ENCODE results near the gene MLLT10. TPM values are rescaled to one million over a fixed set of nuclear protein-coding genes. Genes with fewer than 3 reads are reported as not detected.

The MLLT10 gene
- total and polyA plus RNA-seq, 12 donors, result 15.8 to 49.1 (median 29.8) TPM

DNA sequence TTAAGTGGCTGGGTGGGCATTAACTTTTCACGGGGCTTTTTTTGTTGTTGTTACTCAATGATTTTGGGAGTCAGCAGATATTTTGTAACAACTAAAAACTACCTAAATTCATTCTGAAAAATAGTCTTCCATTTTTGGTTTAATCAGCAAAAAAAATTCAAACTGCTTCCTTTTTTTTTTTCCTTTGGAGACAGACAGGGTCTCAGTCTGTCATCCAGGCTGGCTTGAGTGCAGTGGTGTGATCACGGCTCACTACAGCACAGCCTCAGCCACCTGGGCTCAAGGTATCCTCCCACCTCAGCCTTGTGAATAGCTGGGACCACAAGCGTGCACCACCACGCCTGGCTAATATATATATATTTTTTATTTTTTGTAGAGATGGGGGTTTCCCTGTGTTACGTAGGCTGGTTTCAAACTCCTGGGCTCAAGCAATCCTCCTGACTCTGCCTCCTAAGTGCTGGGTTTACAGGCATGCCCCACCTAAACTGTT lies 45.0 kb upstream of the MLLT10 start:
- no peak overlapping the region for H3K27ac ChIP-seq
- H3K27me3 ChIP-seq, result no peaks in the 10 kb centered on the region
- H3K36me3 ChIP-seq (replicated peaks in 1 of 2), result no peaks in the 10 kb centered on the region
- WGBS, 4 donors, result 77 to 85% (median 81%) methylated on average over 5 of the region's 5 CpGs
- DNase-seq, result no peak
- TF ChIP-seq, protein P1, sequence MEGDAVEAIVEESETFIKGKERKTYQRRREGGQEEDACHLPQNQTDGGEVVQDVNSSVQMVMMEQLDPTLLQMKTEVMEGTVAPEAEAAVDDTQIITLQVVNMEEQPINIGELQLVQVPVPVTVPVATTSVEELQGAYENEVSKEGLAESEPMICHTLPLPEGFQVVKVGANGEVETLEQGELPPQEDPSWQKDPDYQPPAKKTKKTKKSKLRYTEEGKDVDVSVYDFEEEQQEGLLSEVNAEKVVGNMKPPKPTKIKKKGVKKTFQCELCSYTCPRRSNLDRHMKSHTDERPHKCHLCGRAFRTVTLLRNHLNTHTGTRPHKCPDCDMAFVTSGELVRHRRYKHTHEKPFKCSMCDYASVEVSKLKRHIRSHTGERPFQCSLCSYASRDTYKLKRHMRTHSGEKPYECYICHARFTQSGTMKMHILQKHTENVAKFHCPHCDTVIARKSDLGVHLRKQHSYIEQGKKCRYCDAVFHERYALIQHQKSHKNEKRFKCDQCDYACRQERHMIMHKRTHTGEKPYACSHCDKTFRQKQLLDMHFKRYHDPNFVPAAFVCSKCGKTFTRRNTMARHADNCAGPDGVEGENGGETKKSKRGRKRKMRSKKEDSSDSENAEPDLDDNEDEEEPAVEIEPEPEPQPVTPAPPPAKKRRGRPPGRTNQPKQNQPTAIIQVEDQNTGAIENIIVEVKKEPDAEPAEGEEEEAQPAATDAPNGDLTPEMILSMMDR (IDR thresholded peaks at IDR 0.05), result no peak
- no peak for TF ChIP-seq POLR2A (IDR thresholded peaks at IDR 0.05)
- no peak overlapping the region for H3K4me3 ChIP-seq
- intact Hi-C loops (cut with DNase I), result no loop called here
- H3K4me1 ChIP-seq (replicated peaks in 1 of 2), result no peaks in the 10 kb centered on the region
- H3K9me3 ChIP-seq (replicated peaks in 1 of 3), result no peaks in the 10 kb centered on the region

DNA sequence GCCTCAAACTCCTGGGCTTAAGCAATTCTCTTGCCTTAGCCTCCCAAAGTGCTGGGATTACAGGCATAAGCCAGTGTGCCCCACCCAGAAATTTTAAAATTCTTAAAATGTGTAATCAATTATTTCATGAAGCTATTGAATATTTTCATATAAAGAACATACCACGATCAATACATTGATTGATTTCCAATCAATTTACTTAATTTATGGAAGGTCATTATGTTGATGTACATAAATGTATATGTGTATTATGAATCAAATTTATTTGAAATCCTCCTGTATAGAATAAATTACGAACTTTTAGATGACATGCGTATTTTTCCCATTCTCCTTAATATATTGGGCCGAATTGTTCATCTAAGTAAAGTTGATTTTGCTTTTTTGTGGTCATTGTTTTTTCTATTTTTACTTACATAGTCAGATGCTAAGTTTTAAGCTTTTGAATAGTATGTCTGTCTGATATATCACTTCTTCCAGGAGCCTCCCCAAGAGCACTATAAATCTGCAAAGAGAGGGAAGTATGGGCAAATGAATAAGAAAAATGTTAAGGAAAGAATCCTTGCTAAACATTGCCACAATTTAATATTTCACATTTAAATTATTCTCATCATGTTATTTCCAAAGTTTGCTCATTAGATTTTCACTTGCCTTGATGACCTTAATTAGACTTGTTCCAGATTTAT lies 43.9 kb upstream of the MLLT10 start:
- Histone ChIP-seq H3K36me3 (replicated peaks in 1 of 2) (no peaks in the 10 kb centered on the region), H3K27ac (no peak overlapping the region), H3K9me3 (replicated peaks in 1 of 3) (no peaks in the 10 kb centered on the region), H3K27me3 (no peaks in the 10 kb centered on the region), H3K4me1 (replicated peaks in 1 of 2) (peaks cover 0 to 4% of the 10 kb centered on the region in 2 donors), H3K4me3 (no peak overlapping the region)
- intact Hi-C loops (cut with DNase I), result loop anchor here in 1 of 2 donors (5.0 to 10.0 kb wide), 2 partner anchors 208 to 465 kb away; no protein-coding TSS in a partner anchor
- 95 to 97% (median 95%) methylated on average over 4 of the region's 4 CpGs for WGBS, 4 donors
- no peak for DNase-seq
- no peak for TF ChIP-seq POLR2A (IDR thresholded peaks at IDR 0.05)
- TF ChIP-seq, protein P1 (IDR thresholded peaks at IDR 0.05), result no peak

DNA sequence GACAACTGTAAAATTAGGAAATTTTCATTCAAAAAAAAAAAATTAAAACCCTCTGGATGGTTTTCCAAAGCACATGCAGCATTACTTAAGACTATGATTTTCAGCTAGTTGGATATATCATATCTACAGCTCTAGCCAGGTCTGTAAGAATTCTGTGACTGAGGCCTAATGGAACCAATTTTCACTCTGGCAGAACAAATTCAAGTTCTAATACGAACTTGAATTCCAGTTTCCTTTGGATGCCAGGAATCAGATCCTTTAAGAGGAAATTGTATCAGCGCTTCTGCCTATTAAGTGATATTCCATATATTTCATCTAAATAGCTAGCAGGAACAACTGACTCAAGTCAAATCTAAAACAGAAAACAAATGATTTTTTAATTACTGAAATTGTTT lies 43.3 kb upstream of the MLLT10 start:
- intact Hi-C loops (cut with DNase I), result loop anchor here in 1 of 2 donors (5.0 to 10.0 kb wide), 2 partner anchors 208 to 464 kb away; no protein-coding TSS in a partner anchor
- no peaks in the 10 kb centered on the region for H3K27me3 ChIP-seq
- H3K4me3 ChIP-seq, result no peak overlapping the region
- no peak overlapping the region for H3K27ac ChIP-seq
- DNase-seq, result no peak
- TF ChIP-seq POLR2A (IDR thresholded peaks at IDR 0.05), result no peak
- TF ChIP-seq, protein P1 (IDR thresholded peaks at IDR 0.05), result no peak
- no peaks in the 10 kb centered on the region for H3K36me3 ChIP-seq (replicated peaks in 1 of 2)
- peaks cover 0 to 4% of the 10 kb centered on the region in 2 donors for H3K4me1 ChIP-seq (replicated peaks in 1 of 2)
- WGBS, 4 donors, result 90 to 98% (median 94%) methylated on average over 2 of the region's 2 CpGs
- H3K9me3 ChIP-seq (replicated peaks in 1 of 3), result no peaks in the 10 kb centered on the region

DNA sequence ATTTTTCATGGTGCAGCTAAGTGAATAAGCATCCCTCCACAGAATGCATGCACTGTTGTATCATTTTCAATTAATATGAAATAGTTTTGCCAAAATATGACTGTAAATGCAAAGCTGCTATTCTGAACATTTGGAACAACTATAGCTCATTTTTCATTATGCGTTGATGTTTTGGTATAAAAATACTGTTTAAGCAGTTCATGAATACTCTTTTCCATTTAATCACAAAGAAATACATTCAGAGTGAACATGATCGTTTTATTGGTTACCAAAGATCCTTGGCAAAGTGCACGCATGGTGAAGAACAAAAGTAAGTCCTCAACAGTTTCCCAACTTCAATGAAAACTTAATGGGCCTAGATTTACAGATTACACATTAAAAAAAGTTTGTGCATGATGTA lies 41.6 kb upstream of the MLLT10 start:
- Histone ChIP-seq H3K9me3 (replicated peaks in 1 of 3) (no peaks in the 10 kb centered on the region), H3K27me3 (no peaks in the 10 kb centered on the region), H3K4me3 (no peak overlapping the region), H3K36me3 (replicated peaks in 1 of 2) (no peaks in the 10 kb centered on the region), H3K27ac (no peak overlapping the region), H3K4me1 (replicated peaks in 1 of 2) (peaks cover 2 to 4% of the 10 kb centered on the region in 2 donors)
- TF ChIP-seq POLR2A (IDR thresholded peaks at IDR 0.05), result no peak
- TF ChIP-seq, protein P1 (IDR thresholded peaks at IDR 0.05), result no peak
- no peak for DNase-seq
- 72 to 81% (median 78%) methylated on average over 3 of the region's 3 CpGs for WGBS, 4 donors
- intact Hi-C loops (cut with DNase I), result loop anchor here in 1 of 2 donors (5.0 to 10.0 kb wide), 2 partner anchors 210 to 462 kb away; no protein-coding TSS in a partner anchor

All from adrenal gland (tissue), 12 donors.